ENCODE data around the gene SPAG9. TPM values are rescaled to one million over a fixed set of nuclear protein-coding genes. Genes with fewer than 3 reads are reported as not detected.
A peak's percentile ranks its signal among the peaks of the same experiment; 100 is the strongest.

The SPAG9 gene
- total RNA-seq, 1 experiment from 2014 or later: 130 TPM

- ChIA-PET POLR2A (interaction anchor here (2.4 to 2.6 kb wide), 2 partner anchors 90 to 103 kb away, joined by 14 to 23 read pairs; partner anchors contain the start of gene TOB1), CTCF (interaction anchor here (1.0 to 8.0 kb wide), 7 partner anchors 72 to 179 kb away, joined by 3 to 186 read pairs (median 12); partner anchors contain the start of gene TOB1)
- no peak overlapping the region for H3K4me3 ChIP-seq (ENCODE audit: low read depth, low read length)
- intact Hi-C loops (cut with micrococcal nuclease; ENCODE audit: unreplicated experiment): loop anchor here (1.0 to 5.0 kb wide), 5 partner anchors 37 to 473 kb away; partner anchors contain the start of gene SPATA20
- H3K9me3 ChIP-seq: no peaks in the 10 kb centered on the region
- H3K9me3 Mint-ChIP-seq (ENCODE audit: unreplicated experiment): no peaks in the 10 kb centered on the region
- H3K36me3 ChIP-seq (ENCODE audit: control insufficient read depth, insufficient read depth, low read length): no peaks in the 10 kb centered on the region
- no peak for TF ChIP-seq CTCF (IDR thresholded peaks at IDR 0.05; ENCODE audit: insufficient read depth in 1 of 2, low read depth in 1 of 2, low read length in 1 of 2, severe bottlenecking in 1 of 2, unreplicated experiment in 1 of 2)
- DNase-seq: peak in 1 of 2 experiments; percentile 40
- peaks cover 13% of the 10 kb centered on the region for H3K36me3 Mint-ChIP-seq (ENCODE audit: insufficient read depth, unreplicated experiment)
- H3K4me1 Mint-ChIP-seq (ENCODE audit: low read depth, unreplicated experiment): peaks cover 16% of the 10 kb centered on the region
- BruUV-seq (replicated peaks): TSS peak; percentile 8
- no peak overlapping the region for H3K4me3 Mint-ChIP-seq (ENCODE audit: unreplicated experiment)
- H3K27ac Mint-ChIP-seq (ENCODE audit: unreplicated experiment): no peak overlapping the region
- H3K27me3 ChIP-seq (replicated peaks; ENCODE audit: control insufficient read depth, insufficient read depth, low read length): no peaks in the 10 kb centered on the region
- H3K27me3 Mint-ChIP-seq (ENCODE audit: insufficient read depth, unreplicated experiment): no peaks in the 10 kb centered on the region
- H3K4me1 ChIP-seq: peaks cover 14% of the 10 kb centered on the region
These were observed 165.0 kb downstream of the SPAG9 start for GRCh38 chr17:50955667-50956120.

- no peaks in the 10 kb centered on the region for H3K27me3 Mint-ChIP-seq (ENCODE audit: insufficient read depth, unreplicated experiment)
- Histone ChIP-seq H3K4me3 (ENCODE audit: low read depth, low read length) (no peak overlapping the region), H3K36me3 (ENCODE audit: control insufficient read depth, insufficient read depth, low read length) (no peaks in the 10 kb centered on the region), H3K9me3 (no peaks in the 10 kb centered on the region), H3K4me1 (peaks cover 19% of the 10 kb centered on the region), H3K27me3 (replicated peaks; ENCODE audit: control insufficient read depth, insufficient read depth, low read length) (no peaks in the 10 kb centered on the region)
- TF ChIP-seq CTCF (IDR thresholded peaks at IDR 0.05; ENCODE audit: insufficient read depth in 1 of 2, low read depth in 1 of 2, low read length in 1 of 2, severe bottlenecking in 1 of 2, unreplicated experiment in 1 of 2): no peak
- peaks cover 8% of the 10 kb centered on the region for H3K36me3 Mint-ChIP-seq (ENCODE audit: insufficient read depth, unreplicated experiment)
- no TSS peak for BruUV-seq (replicated peaks)
- no peak overlapping the region for H3K4me3 Mint-ChIP-seq (ENCODE audit: unreplicated experiment)
- intact Hi-C loops (cut with micrococcal nuclease; ENCODE audit: unreplicated experiment): loop anchor here (5.0 kb wide), 2 partner anchors 37 to 473 kb away; no protein-coding TSS in a partner anchor
- DNase-seq: peak in 1 of 2 experiments; percentile 49
- H3K4me1 Mint-ChIP-seq (ENCODE audit: low read depth, unreplicated experiment): peaks cover 19% of the 10 kb centered on the region
- peak overlapping the region; percentile 14 for H3K27ac Mint-ChIP-seq (ENCODE audit: unreplicated experiment)
- POLR2A ChIA-PET: interaction anchor here (2.4 to 2.6 kb wide), 2 partner anchors 89 to 103 kb away, joined by 14 to 23 read pairs; partner anchors contain the start of gene TOB1
- CTCF ChIA-PET: interaction anchor here (1.0 to 8.0 kb wide), 7 partner anchors 88 to 172 kb away, joined by 3 to 186 read pairs (median 7); partner anchors contain the start of gene TOB1
- H3K9me3 Mint-ChIP-seq (ENCODE audit: unreplicated experiment): no peaks in the 10 kb centered on the region
These were observed 165.5 kb downstream of the SPAG9 start for GRCh38 chr17:50955160-50955559.

GRCh38 chr17:50954641-50955121 is 166.0 kb downstream of the SPAG9 start:
- Mint-ChIP-seq H3K27me3 (ENCODE audit: insufficient read depth, unreplicated experiment) (no peaks in the 10 kb centered on the region), H3K36me3 (ENCODE audit: insufficient read depth, unreplicated experiment) (peaks cover 7% of the 10 kb centered on the region), H3K4me1 (ENCODE audit: low read depth, unreplicated experiment) (peaks cover 19% of the 10 kb centered on the region), H3K27ac (ENCODE audit: unreplicated experiment) (peak overlapping the region; percentile 14), H3K9me3 (ENCODE audit: unreplicated experiment) (no peaks in the 10 kb centered on the region), H3K4me3 (ENCODE audit: unreplicated experiment) (no peak overlapping the region)
- Histone ChIP-seq H3K9me3 (no peaks in the 10 kb centered on the region), H3K36me3 (ENCODE audit: control insufficient read depth, insufficient read depth, low read length) (no peaks in the 10 kb centered on the region), H3K4me1 (peaks cover 24% of the 10 kb centered on the region), H3K27me3 (replicated peaks; ENCODE audit: control insufficient read depth, insufficient read depth, low read length) (no peaks in the 10 kb centered on the region), H3K4me3 (ENCODE audit: low read depth, low read length) (no peak overlapping the region)
- ChIA-PET POLR2A (interaction anchor here (0.5 to 2.6 kb wide), 3 partner anchors 88 to 250 kb away, joined by 6 to 23 read pairs (median 14); partner anchors contain the start of gene TOB1), CTCF (interaction anchor here (0.6 to 8.0 kb wide), 10 partner anchors 88 to 313 kb away, joined by 3 to 186 read pairs (median 6); partner anchors contain the start of gene TOB1)
- TF ChIP-seq CTCF (IDR thresholded peaks at IDR 0.05; ENCODE audit: insufficient read depth in 1 of 2, low read depth in 1 of 2, low read length in 1 of 2, severe bottlenecking in 1 of 2, unreplicated experiment in 1 of 2): no peak
- intact Hi-C loops (cut with micrococcal nuclease; ENCODE audit: unreplicated experiment): loop anchor here (5.0 kb wide), 2 partner anchors 38 to 472 kb away; no protein-coding TSS in a partner anchor
- BruUV-seq (replicated peaks): no TSS peak
- DNase-seq: peak in 1 of 2 experiments; percentile 46
